A673 (cell line): ENCODE data around the gene MKNK2. TPM values are rescaled to one million over a fixed set of nuclear protein-coding genes. Genes with fewer than 3 reads are reported as not detected.

Experiments used
- BruUV-seq: library from RNA; stranded (reverse); fragments of 400-500 nt; replicated peaks from 2 replicates; lab custom pipeline; 2021; lab: Mats Ljungman, UMichigan
- CTCF ChIA-PET: fragments of 300-600 bp; sonication (Branson Sonifier 250); formaldehyde crosslinking; loops from one replicate; lab custom pipeline; 2022; ENCODE audit warnings: antibody characterized with exemption; lab: Charles Lee
- POLR2A ChIA-PET: fragments of 300-600 bp; sonication (Branson Sonifier 250); formaldehyde crosslinking; loops from one replicate; lab custom pipeline; 2022; ENCODE audit warnings: antibody characterized with exemption; ENCODE audit not compliant: low non-redundant PET; lab: Charles Lee
- DNase-seq: peaks from one replicate; pipeline ENCODE4 v3.0.0-alpha.2; 2015; ENCODE audit warnings: low spot score
- H3K27ac ChIP-seq: fragments of 200-600 bp; sonication (generic); 2 replicates; pipeline ENCODE4 v1.5.1; 2016; ENCODE audit warnings: mixed run types, low read depth, mild to moderate bottlenecking, mixed read lengths, antibody characterized with exemption, low read length; ENCODE audit not compliant: poor library complexity, severe bottlenecking
- H3K27me3 ChIP-seq: fragments of 200-600 bp; sonication (generic); replicated peaks from 2 replicates; pipeline ENCODE4 v1.6.1; 2017; ENCODE audit warnings: mixed run types, low read depth, mild to moderate bottlenecking, mixed read lengths, antibody characterized with exemption, low read length; ENCODE audit not compliant: insufficient read depth, poor library complexity
- H3K36me3 ChIP-seq: fragments of 200-600 bp; sonication (generic); 2 replicates; pipeline ENCODE4 v1.6.1; 2016; ENCODE audit warnings: mixed run types, mild to moderate bottlenecking, mixed read lengths, antibody characterized with exemption, low read length; ENCODE audit not compliant: insufficient read depth, poor library complexity, severe bottlenecking
- H3K4me1 ChIP-seq: fragments of 200-600 bp; sonication (generic); 2 replicates; pipeline ENCODE4 v1.6.1; 2017; ENCODE audit warnings: mixed run types, mild to moderate bottlenecking, mixed read lengths, antibody characterized with exemption, low read length; ENCODE audit not compliant: insufficient read depth, poor library complexity, severe bottlenecking
- H3K4me3 ChIP-seq: fragments of 200-600 bp; sonication (generic); 2 replicates; pipeline ENCODE4 v1.5.1; 2016; ENCODE audit warnings: low read depth, mixed run types, mild to moderate bottlenecking, mixed read lengths, low read length; ENCODE audit not compliant: poor library complexity, severe bottlenecking
- H3K9me3 ChIP-seq: fragments of 200-600 bp; sonication (generic); 2 replicates; pipeline ENCODE4 v1.6.1; 2016; ENCODE audit warnings: mixed run types, low read depth, mild to moderate bottlenecking, mixed read lengths, antibody characterized with exemption, low read length; ENCODE audit not compliant: poor library complexity, severe bottlenecking
- EZH2 ChIP-seq: fragments of 200-600 bp; sonication (generic); IDR thresholded peaks from 2 replicates; pipeline ENCODE4 v1.6.1; 2017; ENCODE audit warnings: borderline replicate concordance, low read depth, mild to moderate bottlenecking, mixed read lengths, antibody characterized with exemption, low read length; ENCODE audit not compliant: poor library complexity, severe bottlenecking
- intact Hi-C: fragments of 100-400 bp; cut with micrococcal nuclease; formaldehyde crosslinking; loops from one replicate; pipeline ENCODE4 v1.10.0; 2022; ENCODE audit not compliant: unreplicated experiment
- total RNA-seq: library from RNA; stranded (reverse); gene quantifications from 2 replicates; pipeline ENCODE4 v1.2.3, GENCODE V29; 2021
- TF ChIP-seq, protein P1 (sequence below): fragments of 300-800, 200-600 bp; sonication (generic); conservative IDR thresholded peaks from 2 replicates; pipeline ENCODE4 v1.5.1; 2017; ENCODE audit warnings: low read depth, mild to moderate bottlenecking, antibody characterized with exemption, low read length, moderate library complexity, mixed read lengths

The MKNK2 gene
- total RNA-seq, 1 experiment from 2014 or later = 106 TPM

DNA sequence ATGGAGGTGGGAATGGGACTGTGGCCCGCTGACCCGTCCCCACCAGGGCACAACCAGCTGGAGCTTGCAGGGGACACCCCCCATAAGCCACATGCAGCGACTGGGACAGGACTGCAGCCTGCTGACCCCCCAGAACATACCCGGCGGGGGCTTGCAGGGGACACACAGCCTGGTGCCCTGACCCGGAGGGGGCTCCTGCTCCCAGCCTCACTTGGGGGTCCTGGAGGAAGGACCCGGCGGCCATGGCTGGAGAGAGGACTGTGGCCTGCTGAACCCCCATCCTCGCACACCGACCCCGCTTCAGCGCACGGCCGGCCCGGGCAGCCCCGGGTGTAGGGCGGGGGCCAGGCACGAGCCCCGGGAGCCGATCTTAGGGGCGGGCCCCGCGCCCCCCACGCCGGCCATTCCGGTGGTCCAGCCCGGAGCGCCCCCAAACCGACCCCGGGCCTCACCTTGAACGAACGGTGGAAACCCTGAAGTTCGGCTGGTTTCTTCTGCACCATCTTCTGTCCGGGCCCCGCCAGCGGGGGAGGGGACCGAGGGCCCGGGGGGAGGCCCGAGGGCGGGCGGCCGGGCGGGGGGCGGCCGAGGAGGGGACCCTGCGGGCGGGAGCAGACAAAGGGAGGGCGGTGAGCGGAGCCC, 574 bp downstream of the MKNK2 start:
- H3K4me1 ChIP-seq = peaks cover 12% of the 10 kb centered on the region
- TF ChIP-seq, protein P1, sequence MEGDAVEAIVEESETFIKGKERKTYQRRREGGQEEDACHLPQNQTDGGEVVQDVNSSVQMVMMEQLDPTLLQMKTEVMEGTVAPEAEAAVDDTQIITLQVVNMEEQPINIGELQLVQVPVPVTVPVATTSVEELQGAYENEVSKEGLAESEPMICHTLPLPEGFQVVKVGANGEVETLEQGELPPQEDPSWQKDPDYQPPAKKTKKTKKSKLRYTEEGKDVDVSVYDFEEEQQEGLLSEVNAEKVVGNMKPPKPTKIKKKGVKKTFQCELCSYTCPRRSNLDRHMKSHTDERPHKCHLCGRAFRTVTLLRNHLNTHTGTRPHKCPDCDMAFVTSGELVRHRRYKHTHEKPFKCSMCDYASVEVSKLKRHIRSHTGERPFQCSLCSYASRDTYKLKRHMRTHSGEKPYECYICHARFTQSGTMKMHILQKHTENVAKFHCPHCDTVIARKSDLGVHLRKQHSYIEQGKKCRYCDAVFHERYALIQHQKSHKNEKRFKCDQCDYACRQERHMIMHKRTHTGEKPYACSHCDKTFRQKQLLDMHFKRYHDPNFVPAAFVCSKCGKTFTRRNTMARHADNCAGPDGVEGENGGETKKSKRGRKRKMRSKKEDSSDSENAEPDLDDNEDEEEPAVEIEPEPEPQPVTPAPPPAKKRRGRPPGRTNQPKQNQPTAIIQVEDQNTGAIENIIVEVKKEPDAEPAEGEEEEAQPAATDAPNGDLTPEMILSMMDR = no peak
- ChIA-PET POLR2A (no interaction called here), CTCF (no interaction called here)
- intact Hi-C loops = no loop called here
- no peak for DNase-seq
- no TSS peak for BruUV-seq
- H3K36me3 ChIP-seq = peaks cover 4% of the 10 kb centered on the region
- H3K9me3 ChIP-seq = no peaks in the 10 kb centered on the region
- H3K4me3 ChIP-seq = peak overlapping the region; percentile 98
- no peaks in the 10 kb centered on the region for H3K27me3 ChIP-seq
- peak overlapping the region; percentile 86 for H3K27ac ChIP-seq

DNA sequence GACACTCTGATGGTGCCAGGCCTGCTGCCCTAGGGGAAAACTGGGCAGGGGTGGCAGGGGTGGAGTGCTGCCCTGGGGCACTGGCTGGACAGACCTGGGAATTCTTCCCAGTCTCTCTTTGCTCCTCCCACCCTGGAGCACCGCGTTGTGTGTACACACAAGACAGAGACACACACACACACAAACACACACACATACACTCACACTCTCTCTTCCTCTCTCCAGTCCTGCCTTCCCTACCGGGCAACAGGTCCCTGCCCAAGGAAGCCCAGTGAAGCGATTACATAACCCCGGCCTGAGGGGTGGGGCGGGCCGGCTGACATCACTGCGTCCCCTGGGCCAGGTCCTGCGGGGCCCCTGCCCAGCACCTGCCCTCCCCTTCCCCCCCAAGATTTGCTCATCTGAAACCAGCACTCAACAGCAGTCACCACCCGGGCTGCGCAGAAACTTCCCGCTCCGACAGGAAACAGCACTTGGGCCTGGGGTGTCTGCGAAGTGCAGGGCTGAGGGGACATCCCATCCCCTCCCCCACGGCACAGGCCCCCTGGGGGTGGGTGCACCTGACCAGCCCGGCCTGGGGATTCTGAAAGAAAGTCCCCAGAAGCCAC, 1.2 kb downstream of the MKNK2 start:
- no peaks in the 10 kb centered on the region for H3K27me3 ChIP-seq
- BruUV-seq = TSS peak; percentile 56
- peaks cover 4% of the 10 kb centered on the region for H3K36me3 ChIP-seq
- ChIA-PET POLR2A (interaction anchor here (0.6 kb wide), 1 partner anchor 105 kb away, joined by 3 read pairs; no protein-coding TSS in a partner anchor), CTCF (interaction anchor here (0.6 kb wide), 1 partner anchor 30 kb away, joined by 4 read pairs; no protein-coding TSS in a partner anchor)
- intact Hi-C loops = no loop called here
- peak overlapping the region; percentile 86 for H3K27ac ChIP-seq
- peak; percentile 50 for DNase-seq
- H3K4me1 ChIP-seq = peaks cover 12% of the 10 kb centered on the region
- no peaks in the 10 kb centered on the region for H3K9me3 ChIP-seq
- H3K4me3 ChIP-seq = peak overlapping the region; percentile 98
- TF ChIP-seq, protein P1 = no peak
- no peak for TF ChIP-seq EZH2

DNA sequence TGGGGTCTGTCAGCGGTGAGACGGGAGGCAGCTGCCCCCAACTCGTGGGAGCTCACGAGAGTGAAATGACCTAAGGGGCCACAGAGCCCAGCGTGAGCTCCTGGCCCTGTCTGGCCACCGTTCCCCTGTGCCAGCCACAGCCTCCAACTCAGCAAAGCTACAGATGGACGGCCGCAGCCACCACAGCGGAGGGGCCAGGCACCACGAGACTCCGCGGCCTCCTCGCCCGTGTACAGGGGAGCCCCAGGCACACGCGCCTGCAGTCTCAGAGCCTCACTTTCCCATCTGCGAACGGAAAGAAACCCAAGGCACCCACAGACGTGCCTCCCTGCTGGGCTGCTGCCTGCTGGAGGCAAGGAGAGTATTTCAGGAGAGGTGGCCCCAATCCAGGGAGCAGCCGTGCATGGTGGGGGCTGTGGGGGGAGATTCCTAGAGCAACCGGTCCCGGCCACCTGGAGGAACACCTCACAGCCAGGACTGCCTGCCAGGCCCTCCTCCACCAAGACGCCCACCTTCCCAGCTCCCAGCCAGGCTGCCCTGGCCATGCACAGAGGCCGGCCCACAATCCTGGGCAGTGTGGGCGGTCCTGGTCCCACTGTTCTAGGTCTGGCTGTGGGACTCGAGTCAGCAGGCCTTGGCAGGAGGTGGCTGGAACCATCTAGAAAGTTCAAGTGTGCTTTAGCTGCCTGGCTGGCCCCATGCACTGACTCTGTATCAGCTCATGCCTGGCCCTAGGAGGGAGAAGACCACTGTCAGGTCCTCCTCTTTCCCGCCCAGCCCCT, 1.9 kb downstream of the MKNK2 start:
- TF ChIP-seq, protein P1 = no peak
- TF ChIP-seq EZH2 = no peak
- H3K36me3 ChIP-seq = peaks cover 4% of the 10 kb centered on the region
- DNase-seq = no peak
- ChIA-PET CTCF (interaction anchor here (0.6 kb wide), 2 partner anchors 29 to 343 kb away, joined by 4 to 5 read pairs; no protein-coding TSS in a partner anchor), POLR2A (interaction anchor here (0.6 kb wide), 1 partner anchor 105 kb away, joined by 3 read pairs; no protein-coding TSS in a partner anchor)
- H3K27ac ChIP-seq = peak overlapping the region; percentile 86
- H3K4me1 ChIP-seq = peaks cover 12% of the 10 kb centered on the region
- intact Hi-C loops = no loop called here
- no TSS peak for BruUV-seq
- peak overlapping the region; percentile 98 for H3K4me3 ChIP-seq
- no peaks in the 10 kb centered on the region for H3K27me3 ChIP-seq
- no peaks in the 10 kb centered on the region for H3K9me3 ChIP-seq
